Measurements from ENCODE around the gene MMP28.
"Not testable (repeated sequence)": the region's sequence is repeated elsewhere in the genome, so short reads cannot be mapped to it uniquely, and the experiment has no call there.

MMP28 gene

GRCh38 chr17:35760587-35760986 lies 34.9 kb downstream of the MMP28 start, which contains the start of gene C17orf50:
C17orf50 (plus strand) TSS chr17:35760887; CDS start chr17:35760942, 55 bp downstream.
- Histone ChIP-seq H3K9me3 (no peaks in the 10 kb centered on the region), H3K4me3 (ENCODE audit: low read depth in 1 of 2, low read length in 1 of 2) (no peak within 1 kb of the TSS), H3K36me3 (no peaks in the 10 kb centered on the region), H3K27ac (no peak within 1 kb of the TSS), H3K27me3 (peaks cover 29% of the 10 kb centered on the region), H3K4me1 (ENCODE audit: control insufficient read depth in 1 of 2, insufficient read depth in 1 of 2, low read depth in 1 of 2, low read length in 1 of 2) (peaks cover 8 to 10% of the 10 kb centered on the region in 2 experiments)
- no peak for TF ChIP-seq CTCF (IDR thresholded peaks at IDR 0.05)

GRCh38 chr17:35757243-35757642 lies 38.2 kb downstream of the MMP28 start:
- no peaks in the 10 kb centered on the region for H3K36me3 ChIP-seq
- no peak for TF ChIP-seq CTCF (IDR thresholded peaks at IDR 0.05)
- no peaks in the 10 kb centered on the region for H3K4me1 ChIP-seq (ENCODE audit: control insufficient read depth in 1 of 2, insufficient read depth in 1 of 2, low read depth in 1 of 2, low read length in 1 of 2)
- no peak overlapping the region for H3K4me3 ChIP-seq (ENCODE audit: low read depth in 1 of 2, low read length in 1 of 2)
- H3K9me3 ChIP-seq = no peaks in the 10 kb centered on the region
- H3K27me3 ChIP-seq = peaks cover 21% of the 10 kb centered on the region
- no peak overlapping the region for H3K27ac ChIP-seq

GRCh38 chr17:35752945-35753764 lies 42.3 kb downstream of the MMP28 start, which contains the start of gene GAS2L2:
GAS2L2 (minus strand) TSS chr17:35753239; CDS start chr17:35752850, 389 bp downstream.
- Histone ChIP-seq H3K27me3 (peaks cover 61% of the 10 kb centered on the region), H3K4me3 (ENCODE audit: low read depth in 1 of 2, low read length in 1 of 2) (no peak within 1 kb of the TSS)

GRCh38 chr17:35752471-35752870 lies 43.0 kb downstream of the MMP28 start:
- Histone ChIP-seq H3K4me1 (ENCODE audit: control insufficient read depth in 1 of 2, insufficient read depth in 1 of 2, low read depth in 1 of 2, low read length in 1 of 2) (no peaks in the 10 kb centered on the region), H3K36me3 (no peaks in the 10 kb centered on the region), H3K4me3 (ENCODE audit: low read depth in 1 of 2, low read length in 1 of 2) (no peak overlapping the region), H3K27ac (no peak overlapping the region), H3K9me3 (no peaks in the 10 kb centered on the region), H3K27me3 (peaks cover 67% of the 10 kb centered on the region)
- no peak for TF ChIP-seq CTCF (IDR thresholded peaks at IDR 0.05)

More at GRCh38 chr17:35752945-35753764, 42.3 kb downstream of the MMP28 start, which contains the start of gene GAS2L2:
- no peaks in the 10 kb centered on the region for H3K4me1 ChIP-seq (ENCODE audit: control insufficient read depth in 1 of 2, insufficient read depth in 1 of 2, low read depth in 1 of 2, low read length in 1 of 2)
- TF ChIP-seq CTCF (IDR thresholded peaks at IDR 0.05) = no peak
- no peaks in the 10 kb centered on the region for H3K36me3 ChIP-seq
- no peaks in the 10 kb centered on the region for H3K9me3 ChIP-seq
- H3K27ac ChIP-seq = no peak within 1 kb of the TSS

- not testable (repeated sequence) for H3K4me1 ChIP-seq (ENCODE audit: control insufficient read depth in 1 of 2, insufficient read depth in 1 of 2, low read depth in 1 of 2, low read length in 1 of 2); H3K9me3 ChIP-seq; H3K36me3 ChIP-seq; H3K27ac ChIP-seq; H3K4me3 ChIP-seq (ENCODE audit: low read depth in 1 of 2, low read length in 1 of 2)
- H3K27me3 ChIP-seq = peaks cover 67% of the 10 kb centered on the region
These were observed 43.9 kb downstream of the MMP28 start for GRCh38 chr17:35751541-35751940.
